ENCODE data around the gene TTPAL.

Gene TTPAL

Small RNA genes within 50 kb of the gene (small RNA-seq; reads per million reads assigned to genes)
- 0.28 reads per million for gene RPL37AP1

Data from skeletal muscle satellite cell (primary cell).